PFSK-1 (cell line): ENCODE data around the gene SPTLC2.

ENCODE experiments used
- FOXP2 ChIP-seq: optimal IDR thresholded peaks from 2 replicates; pipeline ENCODE3; 2011; ENCODE audit warnings: borderline replicate concordance, control low read depth, inconsistent platforms; ENCODE audit not compliant: insufficient read depth; ENCODE audit errors: extremely low read length, extremely low read depth
- POLR2AphosphoS5 ChIP-seq: IDR thresholded peaks from 2 replicates; pipeline ENCODE4 v1.6.1; 2012; ENCODE audit warnings: low read depth, mild to moderate bottlenecking, control low read depth, low read length, moderate library complexity
- REST ChIP-seq, 2 experiments: IDR thresholded peaks; 2 replicates each; pipeline versions ENCODE4 v1.6.1 to v1.8.0; 2011 to 2012; ENCODE audit warnings: low read depth in 2 of 2, low read length in 2 of 2, control low read depth in 1 of 2, inconsistent platforms in 1 of 2, mild to moderate bottlenecking in 1 of 2, moderate library complexity in 1 of 2; ENCODE audit not compliant: insufficient read depth in 1 of 2
- SIN3A ChIP-seq: IDR thresholded peaks from 2 replicates; pipeline ENCODE4 v1.6.1; 2012; ENCODE audit warnings: mild to moderate bottlenecking, low read length, moderate library complexity, borderline replicate concordance; ENCODE audit not compliant: insufficient read depth
- TAF1 ChIP-seq: IDR thresholded peaks from 2 replicates; pipeline ENCODE4 v1.6.1; 2012; ENCODE audit warnings: low read length, control low read depth, borderline replicate concordance; ENCODE audit not compliant: insufficient read depth

SPTLC2 gene

DNA sequence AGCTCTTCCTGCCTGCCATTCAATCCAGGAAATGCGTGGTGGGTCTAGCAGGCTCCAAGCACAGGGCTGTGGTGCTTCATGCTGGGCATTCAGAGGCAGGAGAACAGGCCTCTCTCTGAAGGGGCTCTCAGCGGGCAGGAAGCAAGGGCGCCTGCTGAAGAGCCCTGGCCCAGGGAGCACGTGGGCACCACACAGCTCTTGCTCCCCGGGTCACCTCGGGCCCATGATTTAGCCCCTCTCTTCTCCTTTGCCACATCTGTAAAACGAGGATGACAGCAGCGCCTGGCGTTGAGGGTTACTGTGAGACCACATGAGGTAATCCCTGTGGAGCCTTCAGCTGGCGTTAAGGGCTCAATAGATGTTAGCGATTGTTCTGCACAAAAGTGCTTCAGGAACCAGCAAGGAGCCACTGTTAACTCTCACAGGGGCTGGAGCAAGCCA lies 37.6 kb upstream of the SPTLC2 start:
- no peak for TF ChIP-seq FOXP2
- TF ChIP-seq TAF1, result no peak
- no peak for TF ChIP-seq REST (IDR thresholded peaks at IDR 0.05; ENCODE audit: insufficient read depth in 1 of 2, low read depth in 2 of 2, low read length in 2 of 2)
- TF ChIP-seq POLR2AphosphoS5, result no peak
- TF ChIP-seq SIN3A, result no peak

DNA sequence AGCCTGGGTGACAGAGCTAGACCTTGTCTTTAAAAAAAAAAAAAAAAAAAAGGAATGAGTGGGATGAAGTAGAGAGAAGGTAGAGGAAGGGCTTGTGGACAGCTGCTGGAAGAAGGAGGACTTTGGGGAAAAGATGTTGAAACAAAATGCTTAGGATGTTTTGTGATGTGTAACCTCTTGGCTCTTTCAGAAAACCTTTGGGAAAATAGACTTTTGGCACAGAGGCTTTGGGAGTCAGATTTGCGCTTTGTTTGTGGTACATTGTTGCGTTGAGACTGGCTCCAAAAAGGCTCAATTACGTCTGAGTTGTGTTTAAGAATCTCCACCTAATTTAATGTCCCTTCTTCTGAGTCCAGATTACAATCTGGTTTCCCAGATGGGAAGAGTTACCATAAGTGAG lies 32.9 kb upstream of the SPTLC2 start:
- TF ChIP-seq TAF1, result no peak
- TF ChIP-seq POLR2AphosphoS5, result no peak
- no peak for TF ChIP-seq FOXP2
- TF ChIP-seq SIN3A, result no peak
- no peak for TF ChIP-seq REST (IDR thresholded peaks at IDR 0.05; ENCODE audit: insufficient read depth in 1 of 2, low read depth in 2 of 2, low read length in 2 of 2)

- TF ChIP-seq SIN3A, result no peak
- no peak for TF ChIP-seq FOXP2
- TF ChIP-seq POLR2AphosphoS5, result no peak
- TF ChIP-seq TAF1, result no peak
- no peak for TF ChIP-seq REST (IDR thresholded peaks at IDR 0.05; ENCODE audit: insufficient read depth in 1 of 2, low read depth in 2 of 2, low read length in 2 of 2)
Observed at GRCh38 chr14:77648520-77649200, 32.2 kb upstream of the SPTLC2 start.

- TF ChIP-seq SIN3A (no peak), REST (IDR thresholded peaks at IDR 0.05; ENCODE audit: insufficient read depth in 1 of 2, low read depth in 2 of 2, low read length in 2 of 2) (no peak), TAF1 (no peak), POLR2AphosphoS5 (no peak), FOXP2 (no peak)
Observed at GRCh38 chr14:77647853-77648252, 31.4 kb upstream of the SPTLC2 start.

DNA sequence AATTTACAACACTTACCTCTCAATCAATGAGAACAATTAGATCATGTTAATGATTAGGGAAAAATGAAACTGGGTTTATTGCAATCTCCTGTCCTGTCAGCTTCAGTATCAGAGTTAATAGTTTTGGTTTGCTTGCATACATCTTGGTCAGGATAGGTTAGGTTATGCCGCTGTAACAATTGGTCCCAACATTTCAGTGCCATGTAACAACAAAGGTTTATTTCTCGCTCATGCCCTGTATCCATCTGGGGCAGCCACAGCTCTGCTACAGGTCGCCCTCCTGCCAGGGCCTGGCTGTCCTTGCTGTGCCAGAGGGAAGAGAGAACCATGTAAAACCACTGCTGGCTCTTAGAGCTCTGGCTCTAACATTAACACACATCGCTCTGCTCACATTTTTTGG lies 30.5 kb upstream of the SPTLC2 start:
- TF ChIP-seq TAF1 (no peak), REST (IDR thresholded peaks at IDR 0.05; ENCODE audit: insufficient read depth in 1 of 2, low read depth in 2 of 2, low read length in 2 of 2) (no peak), SIN3A (no peak)
